ENCODE data around the gene DISC1.
A peak's percentile ranks its signal among the peaks of the same experiment; 100 is the strongest.
"Not testable (repeated sequence)": the region's sequence is repeated elsewhere in the genome, so short reads cannot be mapped to it uniquely, and the experiment has no call there.

Gene DISC1

DNA sequence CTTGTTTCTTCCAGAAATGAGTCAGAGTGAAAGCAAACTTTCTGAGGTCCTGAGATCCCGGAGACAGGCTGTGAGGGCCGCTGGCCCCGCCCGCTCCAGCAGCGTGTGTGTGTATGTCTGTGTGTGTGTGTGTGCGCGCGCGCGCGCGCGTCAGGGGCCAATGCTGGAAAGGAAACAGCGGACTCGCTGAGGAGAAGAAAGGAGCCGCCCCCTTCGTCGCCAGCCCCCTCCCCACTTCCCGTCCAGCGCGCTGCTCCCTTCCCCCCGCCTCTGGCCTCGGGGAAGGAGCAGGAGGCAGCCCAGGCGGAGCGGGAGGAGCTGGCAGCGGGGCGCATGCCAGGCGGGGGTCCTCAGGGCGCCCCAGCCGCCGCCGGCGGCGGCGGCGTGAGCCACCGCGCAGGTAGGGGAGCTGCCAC, at the start of gene DISC1:
DISC1 (plus strand) TSS at position 256 of the 416 bp plus-strand sequence; CDS start at position 334, 78 bp downstream.
- peak in 50 of 58 donors; percentile 18 to 92 (median 60) for DNase-seq

DNA sequence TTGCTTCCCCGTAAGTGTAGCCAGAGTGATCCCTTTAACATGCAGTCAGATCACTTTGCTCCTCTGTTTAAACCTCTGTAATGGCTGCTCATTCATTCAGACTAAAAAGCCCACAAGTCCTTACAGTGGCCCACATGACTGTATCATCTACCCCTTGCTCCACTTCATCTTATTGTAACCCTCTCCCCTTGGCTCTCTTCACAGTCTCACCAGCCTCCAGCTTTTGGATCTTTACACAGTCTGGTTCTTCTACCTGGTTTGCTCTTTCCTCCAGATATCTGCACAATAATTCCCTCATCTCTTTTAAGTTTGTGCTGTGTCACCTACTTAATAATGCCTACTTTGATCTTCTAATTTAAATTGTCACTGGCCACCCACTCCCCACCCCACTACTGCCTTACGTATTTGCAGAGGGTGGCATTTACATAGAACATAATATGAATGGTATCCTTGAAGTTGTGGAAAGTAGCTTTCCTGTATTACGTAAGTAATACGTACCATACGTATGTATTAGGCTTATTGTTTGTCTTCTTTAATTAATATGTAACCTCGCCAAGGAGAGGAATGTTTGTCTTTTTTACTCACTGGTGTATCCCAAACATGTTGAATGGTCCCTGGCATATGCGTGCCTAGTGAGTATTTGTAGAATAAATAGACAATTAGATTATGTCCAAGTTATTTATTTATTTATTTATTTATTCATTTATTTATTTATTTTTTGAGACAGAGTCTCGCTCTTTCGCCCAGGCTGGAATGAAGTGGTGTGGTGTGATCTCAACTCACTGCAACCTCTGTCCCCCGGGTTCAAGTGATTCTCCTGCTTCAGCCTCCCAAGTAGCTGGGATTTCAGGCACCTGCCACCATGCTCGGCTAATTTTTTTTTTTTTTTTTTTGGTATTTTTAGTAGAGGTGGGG, 49.5 kb upstream of the DISC1 start:
- DNase-seq: no peak

DNA sequence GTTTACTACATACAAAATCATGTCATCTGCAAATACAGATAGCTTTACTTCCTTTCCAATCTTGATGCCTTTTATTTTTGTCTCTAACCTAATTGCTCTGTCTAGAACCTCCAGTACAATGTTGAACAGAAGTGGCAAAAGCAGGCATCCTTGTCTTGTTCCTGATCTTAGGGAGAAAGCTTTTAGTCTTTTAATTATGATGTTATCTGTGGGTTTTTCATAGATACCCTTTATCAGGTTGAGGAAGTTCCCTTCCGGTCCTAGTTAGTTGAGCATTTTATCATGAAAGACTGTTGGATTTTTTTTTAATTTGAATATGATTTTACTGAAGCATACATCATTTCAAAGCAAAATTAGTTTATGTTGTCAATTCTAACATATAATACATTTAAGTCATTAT, 45.7 kb upstream of the DISC1 start:
- DNase-seq: no peak

DNA sequence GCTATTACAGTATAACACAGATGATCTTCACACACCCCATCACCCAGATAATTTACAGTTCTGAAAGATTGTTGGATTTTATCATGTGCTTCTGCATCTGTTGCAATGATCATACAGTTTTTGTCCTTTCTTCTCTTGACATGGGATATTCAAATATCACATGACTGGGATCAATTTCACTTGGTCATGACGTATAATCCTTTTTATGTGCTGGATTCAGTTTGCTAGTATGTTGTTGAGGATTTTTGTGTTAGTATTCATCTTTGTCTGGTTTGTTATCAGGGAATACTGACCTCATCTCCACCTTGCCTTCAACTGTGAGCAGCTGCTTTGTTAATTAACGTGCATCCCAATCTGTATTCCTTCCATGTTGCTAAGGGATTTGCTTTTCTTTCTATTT, 44.7 kb upstream of the DISC1 start:
- no peak for DNase-seq

DNA sequence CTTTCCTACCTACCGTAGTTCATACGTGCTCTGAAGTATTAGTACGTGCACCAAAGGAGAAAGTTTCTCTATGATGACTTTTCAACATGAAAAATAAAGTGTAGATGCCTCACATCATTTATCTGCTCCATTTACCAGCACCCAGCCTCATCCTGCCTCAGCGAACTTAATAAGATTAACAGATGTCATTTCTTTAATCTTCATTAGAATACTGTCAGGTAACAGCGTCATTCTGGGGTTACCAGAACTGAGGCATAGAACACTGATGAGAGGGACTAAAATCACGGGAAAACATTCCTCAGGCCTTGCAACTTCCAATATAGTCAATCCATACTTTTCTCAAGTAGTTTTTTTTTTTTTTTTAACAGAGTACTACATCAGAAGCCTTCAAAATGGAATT, 43.2 kb upstream of the DISC1 start:
- no peak for DNase-seq

DNA sequence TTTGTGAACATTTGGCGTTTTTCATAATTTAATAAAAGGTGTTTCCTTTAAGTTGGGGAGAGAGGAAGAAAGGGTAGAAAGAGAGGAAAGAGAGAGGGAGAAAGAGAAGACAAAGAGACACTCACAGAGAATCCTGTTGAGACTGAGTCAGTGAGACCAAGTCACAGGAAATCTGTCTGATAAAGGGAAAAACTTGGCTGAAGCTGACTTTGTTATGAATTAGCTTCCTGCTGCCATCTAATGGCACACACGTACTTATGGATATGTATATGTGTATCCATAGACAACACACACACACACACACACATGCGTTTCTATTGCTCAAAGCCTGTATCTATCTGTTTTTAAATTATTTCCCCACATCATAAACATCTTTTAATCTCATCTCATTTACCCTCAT, 42.5 kb upstream of the DISC1 start:
- DNase-seq: no peak

DNA sequence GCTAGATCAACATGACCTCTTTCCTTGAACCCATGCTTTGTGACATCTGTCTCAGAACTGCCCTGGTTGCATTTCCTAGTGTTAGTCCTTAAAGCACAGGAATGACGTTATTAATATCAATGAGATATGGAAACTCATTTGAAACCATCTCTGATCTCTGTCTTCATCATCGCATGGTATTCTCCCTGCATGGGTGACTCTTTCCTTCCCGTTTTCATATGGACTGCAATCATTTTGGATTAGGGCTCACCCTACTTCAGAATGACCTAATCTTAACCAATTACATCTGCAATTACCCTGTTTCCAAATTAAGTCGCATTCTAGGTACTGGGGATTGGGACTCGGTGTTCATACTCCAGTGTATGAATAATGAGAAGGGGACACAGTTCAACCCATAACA, 41.7 kb upstream of the DISC1 start:
- DNase-seq: no peak

DNA sequence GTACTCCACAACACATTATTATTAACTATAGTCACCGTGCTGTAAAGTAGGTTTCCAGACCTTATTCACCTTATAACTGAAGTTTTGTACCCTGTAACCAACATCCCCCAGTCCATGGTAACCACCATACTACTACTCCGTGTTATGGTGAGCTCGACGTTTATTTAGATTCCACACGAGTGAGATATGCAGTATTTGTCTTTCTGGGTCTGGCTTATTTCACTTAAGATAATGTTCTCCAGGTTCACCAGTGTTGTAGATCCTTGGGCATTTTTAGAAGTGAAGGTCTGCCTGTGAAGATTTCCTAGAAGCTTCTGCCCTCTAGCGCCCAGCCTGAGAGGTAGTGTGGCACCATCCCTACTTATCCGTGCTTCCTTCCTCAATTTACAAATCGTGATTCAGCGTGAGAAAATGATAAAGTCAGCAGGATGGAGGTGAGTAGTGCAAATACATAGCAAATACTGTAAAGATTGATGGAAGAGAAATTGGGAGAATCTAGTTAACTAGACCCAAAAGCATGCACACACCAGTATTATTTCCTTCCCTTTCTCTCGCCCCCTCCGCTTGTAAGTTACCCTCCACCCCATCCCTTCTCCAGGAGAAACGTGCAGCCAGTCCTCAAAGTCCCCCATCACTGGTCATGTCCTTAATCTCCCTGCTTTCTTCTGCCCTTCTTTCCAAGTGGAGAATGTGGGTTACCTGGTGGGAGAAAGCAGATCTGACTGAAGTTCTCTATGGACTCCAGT, 36.0 kb upstream of the DISC1 start:
- peak in 24 of 58 donors; percentile 5 to 65 (median 24) for DNase-seq

DNA sequence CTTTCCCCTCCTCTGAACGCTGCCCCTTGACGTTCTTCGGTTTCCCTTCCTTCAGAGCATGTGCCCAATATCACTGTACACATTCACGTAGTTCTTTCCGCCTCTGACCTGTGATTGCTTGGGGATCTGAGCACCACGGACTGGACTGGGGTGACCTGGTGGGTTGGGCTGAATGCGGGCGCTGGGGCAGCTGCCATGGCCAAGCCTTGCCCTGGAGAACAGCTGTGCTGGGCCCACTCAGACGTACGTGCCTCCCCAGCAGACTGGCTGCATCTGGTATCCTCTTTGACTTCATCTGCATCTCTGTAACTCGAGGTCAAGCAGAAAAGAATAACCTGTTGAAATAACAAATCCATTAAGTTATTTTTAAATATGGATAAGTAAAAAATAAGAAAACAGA, 35.1 kb upstream of the DISC1 start:
- no peak for DNase-seq

DNA sequence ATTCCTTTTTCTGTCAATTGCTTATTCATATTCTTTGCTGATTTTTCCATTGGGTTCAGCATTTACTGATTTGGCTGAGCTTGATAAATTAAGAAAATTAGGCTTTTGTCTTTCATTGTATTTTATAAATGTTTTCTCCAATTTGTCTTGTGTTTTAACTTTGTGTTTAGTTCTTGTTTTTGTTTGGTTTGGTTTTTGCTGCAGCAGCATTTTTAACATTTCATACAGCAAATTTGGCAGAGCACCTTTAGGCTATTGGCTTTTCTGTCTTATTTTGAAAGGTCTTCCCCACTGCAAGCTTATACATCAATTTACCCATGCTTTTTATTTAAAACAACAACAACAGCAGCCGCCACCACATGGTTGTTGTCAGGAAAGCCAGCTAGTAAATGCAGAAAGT, 33.8 kb upstream of the DISC1 start:
- no peak for DNase-seq

DNA sequence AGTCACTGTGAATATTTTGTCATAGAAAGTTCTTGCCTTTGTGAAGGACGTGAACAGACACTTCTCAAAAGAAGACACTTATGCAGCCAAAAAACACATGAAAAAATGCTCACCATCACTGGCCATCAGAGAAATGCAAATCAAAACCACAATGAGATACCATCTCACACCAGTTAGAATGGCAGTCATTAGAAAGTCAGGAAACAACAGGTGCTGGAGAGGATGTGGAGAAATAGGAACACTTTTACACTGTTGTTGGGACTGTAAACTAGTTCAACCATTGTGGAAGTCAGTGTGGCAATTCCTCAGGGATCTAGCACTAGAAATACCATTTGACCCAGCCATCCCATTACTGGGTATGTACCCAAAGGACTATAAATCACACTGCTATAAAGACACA, 33.3 kb upstream of the DISC1 start:
- not testable (repeated sequence) for DNase-seq

DNA sequence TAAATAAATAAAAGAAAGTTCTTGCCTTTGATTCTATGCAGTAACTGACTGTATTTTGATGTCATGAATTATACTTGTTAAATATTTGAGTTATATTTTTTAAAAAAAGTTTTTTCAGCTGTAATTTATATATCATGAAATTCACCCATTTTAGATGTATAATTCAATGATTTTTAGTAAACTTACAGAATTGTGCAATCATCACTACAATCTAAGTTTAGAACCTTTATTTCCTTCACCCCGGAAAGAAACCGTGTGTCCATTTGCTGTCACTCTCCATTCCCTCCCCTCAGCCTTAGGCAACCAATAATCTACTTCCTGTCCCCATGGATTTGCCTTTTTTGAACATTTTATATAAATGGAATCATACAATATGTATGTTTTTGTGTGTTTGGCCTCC, 32.5 kb upstream of the DISC1 start:
- DNase-seq: no peak

DNA sequence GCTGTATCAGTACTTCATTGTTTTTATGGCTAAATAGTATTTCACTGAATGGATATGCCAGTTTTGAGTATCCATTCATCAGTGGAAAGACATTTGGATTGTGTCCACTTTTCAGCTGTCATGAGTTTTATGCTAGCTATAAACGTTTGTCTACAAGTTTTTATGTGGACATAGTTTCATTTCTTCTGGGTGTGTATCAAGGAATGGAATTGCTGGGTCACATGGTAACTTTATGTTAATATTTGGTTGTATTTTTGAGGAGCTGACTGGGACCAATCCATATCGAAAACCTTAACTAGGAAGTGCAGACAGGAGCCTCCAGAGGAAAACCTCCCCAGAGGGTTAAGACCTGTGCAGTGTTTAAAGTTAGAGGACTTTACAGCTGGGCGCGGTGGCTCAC, 31.8 kb upstream of the DISC1 start:
- DNase-seq: no peak

DNA sequence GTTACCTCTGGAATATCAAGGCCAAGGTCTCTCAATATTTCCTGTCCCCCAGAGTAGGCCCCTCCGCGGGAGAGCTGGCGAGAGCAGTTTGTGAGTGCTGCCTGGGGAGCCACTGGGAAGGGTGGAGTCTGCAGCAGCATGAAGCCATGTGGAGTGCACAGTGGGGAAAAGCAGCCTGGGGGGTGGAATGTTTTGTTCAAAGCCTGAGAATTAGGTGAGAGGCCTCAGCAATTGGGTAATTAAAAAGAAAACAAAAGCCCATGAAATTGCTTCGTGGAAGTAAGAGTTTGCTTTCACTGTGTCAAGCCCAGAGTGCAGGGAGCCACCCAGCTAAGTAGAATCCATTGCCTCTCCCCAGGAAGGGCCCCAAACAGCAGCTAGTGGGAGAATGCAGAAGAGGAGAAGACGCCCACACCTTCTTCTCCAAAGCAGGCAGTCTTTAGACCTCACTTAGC, 30.2 kb upstream of the DISC1 start:
- no peak for DNase-seq

DNA sequence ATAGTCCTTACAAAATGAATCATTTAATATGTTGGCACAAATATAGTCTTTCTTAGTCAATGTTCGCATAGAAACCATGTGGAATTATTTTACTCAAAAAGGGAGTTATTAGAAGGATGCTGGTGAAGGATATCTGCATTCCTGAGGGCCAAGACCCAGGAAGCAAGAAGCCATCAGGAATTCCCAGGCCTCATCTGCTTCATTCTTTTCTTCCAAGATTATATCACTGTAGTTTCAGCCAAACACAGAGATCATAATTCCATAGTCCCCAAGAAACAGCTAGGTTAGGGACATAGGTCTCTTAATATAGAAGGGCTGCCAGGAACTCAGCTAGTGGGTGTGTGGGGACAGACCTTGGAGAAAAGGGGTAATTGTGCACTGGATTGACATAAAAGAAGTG, 28.6 kb upstream of the DISC1 start:
- no peak for DNase-seq

DNA sequence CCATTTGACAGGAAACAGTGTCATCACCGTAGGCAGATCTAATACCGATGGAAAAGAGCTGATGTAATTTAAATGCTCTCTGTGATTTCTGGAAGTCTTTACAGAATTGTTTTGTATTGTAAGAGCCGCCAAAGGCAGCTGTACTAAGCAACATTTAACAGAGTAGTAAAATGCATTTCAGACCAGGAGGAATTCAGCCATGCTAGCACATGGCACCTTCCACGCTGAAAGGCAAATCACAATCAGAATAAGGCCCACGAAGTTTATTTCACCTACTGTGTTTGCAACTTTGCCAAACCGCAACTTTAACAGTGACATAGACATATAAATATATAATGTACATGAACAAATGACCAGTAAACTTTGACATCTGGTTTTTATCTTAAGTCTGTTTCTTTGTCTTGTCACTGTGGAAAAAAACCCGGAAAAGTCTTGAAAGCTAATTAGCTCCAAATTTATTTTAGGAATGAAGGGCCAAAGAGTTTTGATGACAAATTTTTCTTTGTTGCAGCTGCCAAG, 26.1 kb upstream of the DISC1 start:
- DNase-seq: no peak

DNA sequence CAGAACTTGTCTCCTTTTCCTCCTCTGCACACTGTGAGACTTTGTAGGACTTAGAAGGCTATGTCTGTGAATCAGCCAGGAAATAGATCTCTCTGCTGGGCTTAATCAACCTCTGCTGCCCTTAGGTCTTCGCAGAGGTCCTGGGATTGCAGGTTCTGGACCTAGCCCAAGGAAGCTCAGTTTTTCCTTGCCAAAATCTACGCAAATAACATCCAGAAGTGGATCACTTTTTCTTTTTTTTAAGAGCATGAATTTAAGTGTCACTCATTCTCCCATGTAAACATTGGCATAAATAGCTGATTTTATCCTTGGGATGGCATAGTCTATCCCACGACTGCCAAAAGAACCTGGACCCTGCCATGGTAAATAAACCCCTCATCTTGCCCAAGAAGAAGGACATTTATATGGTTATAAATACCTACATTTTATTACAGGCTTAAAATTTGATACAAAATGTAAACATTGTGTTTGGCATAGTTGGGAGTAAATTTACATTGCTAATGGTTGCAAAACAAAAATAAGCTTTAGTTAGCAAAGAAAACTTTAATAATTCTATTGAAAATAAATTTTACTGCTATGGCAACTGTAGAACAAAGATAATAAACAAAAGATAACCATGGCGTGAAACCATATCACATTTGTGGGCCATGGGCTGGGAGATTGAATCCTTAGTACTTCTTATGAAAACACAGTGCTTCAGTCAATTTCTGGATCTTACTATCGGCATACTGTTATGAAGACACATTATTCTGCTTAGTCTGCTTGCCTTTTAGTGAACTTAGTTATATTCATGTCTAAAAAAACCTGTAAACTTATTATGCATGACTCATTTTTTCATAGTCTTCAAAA, 24.5 kb upstream of the DISC1 start:
- no peak for DNase-seq

DNA sequence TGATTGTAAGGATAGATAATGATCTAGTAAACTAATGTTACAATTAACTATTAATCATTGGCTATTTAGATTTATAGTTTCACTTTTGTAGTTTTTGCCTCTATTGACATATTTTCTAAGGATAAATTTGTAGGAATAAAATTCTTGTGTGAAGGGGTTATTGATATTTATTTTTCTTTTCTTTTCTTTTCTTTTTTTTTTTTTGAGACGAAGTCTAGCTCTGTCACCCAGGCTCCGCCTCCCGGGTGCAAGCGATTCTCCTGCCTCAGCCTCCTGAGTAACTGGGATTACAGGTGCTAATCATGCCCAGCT, 24.0 kb upstream of the DISC1 start:
- no peak for DNase-seq

DNA sequence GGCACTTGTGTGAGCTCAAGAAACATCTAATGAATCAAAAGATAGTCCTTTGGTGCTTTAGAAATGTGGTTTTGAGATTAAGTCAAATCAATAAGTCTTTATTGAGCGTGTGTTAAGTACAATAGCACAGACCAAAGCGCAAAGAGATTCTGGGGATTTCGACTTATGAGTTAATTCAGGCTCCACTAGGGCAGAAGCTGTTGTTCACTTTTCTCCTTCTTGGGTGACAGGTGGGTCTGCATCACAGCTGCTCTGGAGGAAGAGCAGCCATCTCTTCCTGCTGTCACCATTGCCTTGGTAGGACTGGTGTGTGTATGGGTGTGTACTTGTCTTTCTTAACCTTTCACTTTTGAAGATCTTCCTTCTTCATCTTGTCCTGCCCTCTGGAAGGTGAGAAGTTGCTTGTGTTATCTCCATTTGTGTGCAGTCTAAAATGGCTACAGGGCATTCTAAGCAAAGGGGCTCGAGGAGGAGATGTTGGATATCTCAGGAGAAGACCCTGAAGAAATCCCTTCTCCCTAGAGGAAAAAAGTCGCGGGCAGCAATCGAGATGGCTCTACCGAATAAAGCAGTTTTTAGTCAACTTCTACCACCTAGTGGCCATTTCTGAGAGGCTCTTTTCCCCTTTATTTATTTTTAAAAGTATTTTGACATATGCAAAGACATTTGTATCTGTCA, 22.9 kb upstream of the DISC1 start:
- DNase-seq: peak in 19 of 58 donors; percentile 3 to 56 (median 20)

DNA sequence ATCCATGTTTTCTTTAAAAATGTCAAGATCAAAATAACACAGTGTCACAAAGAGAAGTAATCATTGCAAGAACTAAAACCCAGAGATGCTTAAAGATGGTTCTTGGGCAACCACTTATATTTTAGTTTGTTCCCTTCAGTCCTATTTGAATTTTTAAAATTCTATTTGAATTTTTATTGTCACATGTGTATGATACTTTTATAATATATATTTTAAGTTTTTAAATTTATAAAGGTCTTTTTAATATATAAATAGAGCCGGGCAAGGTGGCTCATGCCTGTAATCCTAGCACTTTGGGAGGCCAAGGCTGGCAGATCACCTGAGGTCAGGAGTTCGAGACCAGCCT, 22.3 kb upstream of the DISC1 start:
- DNase-seq: no peak
